KOPT-K1 (cell line): ENCODE data around the gene NAE1.

Source experiments
- H3K27ac ChIP-seq: fragments of 200-600 bp; sonication (generic); 2 replicates; pipeline ENCODE4 v1.5.1; 2016; ENCODE audit warnings: antibody characterized with exemption, mild to moderate bottlenecking, low read depth, low read length; ENCODE audit not compliant: poor library complexity, severe bottlenecking
- H3K36me3 ChIP-seq: fragments of 200-600 bp; sonication (generic); 2 replicates; pipeline ENCODE4 v1.5.1; 2017; ENCODE audit warnings: antibody characterized with exemption, mild to moderate bottlenecking, low read length, moderate library complexity; ENCODE audit not compliant: insufficient read depth
- H3K9me3 ChIP-seq: fragments of 200-600 bp; sonication (generic); 2 replicates; pipeline ENCODE4 v1.5.1; 2017; ENCODE audit warnings: antibody characterized with exemption, low read length, mild to moderate bottlenecking; ENCODE audit not compliant: insufficient read depth, poor library complexity, severe bottlenecking

The NAE1 gene

GRCh38 chr16:66856801-66857200 is 26.0 kb upstream of the NAE1 start:
- H3K27ac ChIP-seq, result no peak overlapping the region

DNA sequence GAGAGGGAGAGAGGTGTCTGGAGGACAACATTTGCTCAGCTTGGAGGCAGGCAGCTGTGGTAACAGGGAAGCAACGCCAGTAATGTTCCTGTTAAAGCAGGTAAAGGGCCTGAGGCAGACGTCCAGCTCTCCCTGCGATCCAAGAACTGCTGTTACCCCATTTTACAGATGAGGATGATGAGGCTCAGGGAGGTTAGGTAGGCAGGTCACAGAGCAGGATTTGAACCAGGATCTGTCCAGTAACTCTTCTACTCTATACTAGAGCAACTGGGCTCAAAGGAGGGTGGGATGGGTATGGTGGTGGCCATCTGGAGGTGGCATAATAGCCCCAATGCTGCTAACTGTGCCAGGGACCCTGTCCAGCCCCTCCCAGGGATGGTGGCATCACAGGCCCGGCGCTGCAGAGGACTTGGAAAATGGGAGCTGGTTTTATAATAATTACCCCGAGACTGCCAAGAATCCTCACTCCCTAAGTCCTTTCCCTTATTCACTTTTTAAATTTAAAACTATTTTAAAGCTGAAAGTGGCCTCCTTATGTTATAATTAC is 25.5 kb upstream of the NAE1 start:
- Histone ChIP-seq H3K27ac (no peak overlapping the region), H3K9me3 (no peaks in the 10 kb centered on the region), H3K36me3 (no peaks in the 10 kb centered on the region)

More at GRCh38 chr16:66856801-66857200, 26.0 kb upstream of the NAE1 start:
- no peaks in the 10 kb centered on the region for H3K9me3 ChIP-seq
- H3K36me3 ChIP-seq, result no peaks in the 10 kb centered on the region

DNA sequence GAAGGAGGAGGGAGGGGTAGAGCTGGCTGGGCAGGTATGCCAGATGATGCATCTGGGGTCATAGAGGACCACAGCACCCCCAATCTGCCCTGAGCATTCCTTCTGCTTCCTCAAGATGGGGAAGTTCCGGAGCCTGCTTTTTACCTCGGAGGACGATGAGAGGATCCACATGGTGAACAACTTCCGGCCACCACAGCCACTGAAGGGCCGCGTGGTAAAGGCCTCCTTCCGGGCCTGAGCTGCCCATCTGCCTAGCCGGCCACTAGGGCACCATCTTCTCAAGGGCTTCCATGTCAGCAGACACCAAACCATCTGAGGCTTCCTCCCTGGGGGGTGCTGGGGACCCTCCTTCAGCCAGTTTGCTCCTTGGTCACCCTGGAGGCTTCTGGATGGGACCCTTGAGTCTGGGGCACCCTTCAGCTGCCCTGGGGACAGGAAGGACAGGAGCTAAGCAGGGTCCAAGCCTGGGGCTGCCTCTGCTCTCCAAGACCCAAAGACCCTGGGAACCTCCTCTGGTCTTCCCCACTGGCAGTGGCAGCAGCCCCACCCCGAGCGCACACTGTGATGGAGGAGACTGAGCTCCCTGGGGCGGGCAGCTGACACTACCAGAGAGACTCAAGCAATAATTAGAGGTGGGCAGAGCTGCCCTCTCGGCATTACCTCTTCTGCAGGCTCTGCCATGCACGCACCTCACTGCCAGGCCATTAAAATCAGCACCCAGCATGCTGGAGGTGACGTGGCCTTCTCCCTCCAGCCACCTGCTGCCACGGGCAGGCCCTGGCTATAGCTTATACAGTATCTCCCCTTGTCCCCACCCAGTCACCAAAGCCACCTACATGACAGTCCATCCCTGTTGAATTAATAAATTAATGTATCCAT is 22.7 kb upstream of the NAE1 start:
- H3K36me3 ChIP-seq, result no peaks in the 10 kb centered on the region
- H3K9me3 ChIP-seq, result no peaks in the 10 kb centered on the region
- H3K27ac ChIP-seq, result no peak overlapping the region

GRCh38 chr16:66851166-66851964 is 20.6 kb upstream of the NAE1 start:
- Histone ChIP-seq H3K27ac (no peak overlapping the region), H3K9me3 (no peaks in the 10 kb centered on the region), H3K36me3 (no peaks in the 10 kb centered on the region)

DNA sequence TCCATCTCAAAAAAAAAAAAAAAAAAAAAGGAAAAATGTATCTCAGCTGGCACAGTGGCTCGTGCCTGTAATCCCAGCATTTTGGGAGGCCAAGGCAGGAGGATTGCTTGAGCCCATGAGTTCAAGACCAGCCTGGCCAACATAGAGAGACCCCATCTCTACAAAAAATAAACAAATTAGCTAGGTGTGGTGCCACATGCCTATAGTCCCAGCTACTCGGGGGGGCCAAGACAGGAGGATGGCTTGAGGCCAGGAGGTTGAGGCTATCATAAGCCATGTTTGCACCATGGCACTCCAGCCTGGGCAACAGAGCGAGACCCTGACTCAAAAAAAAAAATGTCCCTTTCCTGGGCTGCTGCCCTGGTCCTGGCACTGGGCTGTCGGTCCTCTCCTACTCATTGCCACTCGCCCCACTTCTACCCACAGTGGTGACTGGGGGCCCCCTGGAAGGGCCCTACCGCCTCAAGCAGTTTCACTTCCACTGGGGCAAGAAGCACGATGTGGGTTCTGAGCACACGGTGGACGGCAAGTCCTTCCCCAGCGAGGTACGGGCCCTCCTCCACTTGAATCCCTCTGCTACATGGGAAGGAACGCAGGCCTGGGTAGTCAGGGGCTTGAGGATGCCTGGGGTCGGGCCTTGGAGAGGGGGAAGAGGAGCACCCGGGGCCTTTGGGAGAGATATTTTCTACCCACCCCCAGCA is 19.5 kb upstream of the NAE1 start:
- H3K36me3 ChIP-seq, result no peaks in the 10 kb centered on the region
- no peaks in the 10 kb centered on the region for H3K9me3 ChIP-seq
- H3K27ac ChIP-seq, result no peak overlapping the region

GRCh38 chr16:66849549-66849948 is 18.8 kb upstream of the NAE1 start:
- H3K27ac ChIP-seq, result no peak overlapping the region
- H3K36me3 ChIP-seq, result no peaks in the 10 kb centered on the region
- H3K9me3 ChIP-seq, result no peaks in the 10 kb centered on the region

GRCh38 chr16:66849021-66849420 is 18.2 kb upstream of the NAE1 start:
- Histone ChIP-seq H3K36me3 (no peaks in the 10 kb centered on the region), H3K27ac (no peak overlapping the region), H3K9me3 (no peaks in the 10 kb centered on the region)

GRCh38 chr16:66848172-66848571 is 17.4 kb upstream of the NAE1 start:
- no peak overlapping the region for H3K27ac ChIP-seq
- H3K36me3 ChIP-seq, result no peaks in the 10 kb centered on the region
- H3K9me3 ChIP-seq, result no peaks in the 10 kb centered on the region

- no peak overlapping the region for H3K27ac ChIP-seq
- no peaks in the 10 kb centered on the region for H3K36me3 ChIP-seq
- no peaks in the 10 kb centered on the region for H3K9me3 ChIP-seq
These were observed 16.8 kb upstream of the NAE1 start for GRCh38 chr16:66847533-66848067.

GRCh38 chr16:66846831-66847230 is 16.1 kb upstream of the NAE1 start:
- Histone ChIP-seq H3K36me3 (no peaks in the 10 kb centered on the region), H3K9me3 (no peaks in the 10 kb centered on the region), H3K27ac (no peak overlapping the region)

DNA sequence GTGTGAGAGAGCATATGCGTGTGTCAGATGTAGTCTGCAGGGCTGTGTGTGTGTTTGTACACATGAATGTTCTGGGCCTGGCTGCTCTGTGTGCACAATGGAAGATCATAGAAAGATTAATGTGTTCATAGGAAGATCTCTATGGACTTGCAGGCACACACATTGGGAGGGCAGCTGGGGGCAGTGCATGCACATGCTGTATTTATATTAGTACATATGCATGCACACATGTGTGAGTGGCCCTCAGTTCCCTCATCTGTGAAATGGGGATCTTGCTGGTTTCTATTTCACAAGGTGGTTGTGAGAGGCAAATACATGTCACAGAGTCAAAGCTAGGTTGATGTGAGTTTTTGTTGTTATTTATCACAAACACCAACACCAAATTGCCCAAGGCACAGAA is 15.5 kb upstream of the NAE1 start:
- no peak overlapping the region for H3K27ac ChIP-seq
- H3K36me3 ChIP-seq, result no peaks in the 10 kb centered on the region
- no peaks in the 10 kb centered on the region for H3K9me3 ChIP-seq

- no peaks in the 10 kb centered on the region for H3K9me3 ChIP-seq
- H3K36me3 ChIP-seq, result no peaks in the 10 kb centered on the region
These were observed 15.0 kb upstream of the NAE1 start for GRCh38 chr16:66845791-66846221.

DNA sequence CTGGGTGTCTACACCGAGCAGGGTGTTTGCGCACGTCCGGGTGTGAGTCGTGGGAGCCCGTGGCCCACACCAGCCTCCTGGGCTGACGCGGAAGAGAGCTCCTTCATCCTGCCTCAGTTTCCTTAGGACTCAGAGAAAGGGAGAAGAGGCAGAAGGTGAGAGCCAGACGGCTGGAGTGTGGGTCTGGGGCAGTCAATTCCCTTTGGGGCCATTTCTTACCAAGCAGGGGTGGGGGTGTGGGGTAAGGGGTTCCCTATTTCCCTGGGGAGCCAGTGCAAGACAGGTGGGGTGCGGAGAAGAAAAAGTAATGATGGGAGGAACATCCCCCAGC is 14.3 kb upstream of the NAE1 start:
- H3K36me3 ChIP-seq, result no peaks in the 10 kb centered on the region
- H3K9me3 ChIP-seq, result no peaks in the 10 kb centered on the region
- H3K27ac ChIP-seq, result no peak overlapping the region

More at GRCh38 chr16:66845791-66846221, 15.0 kb upstream of the NAE1 start:
- no peak overlapping the region for H3K27ac ChIP-seq

DNA sequence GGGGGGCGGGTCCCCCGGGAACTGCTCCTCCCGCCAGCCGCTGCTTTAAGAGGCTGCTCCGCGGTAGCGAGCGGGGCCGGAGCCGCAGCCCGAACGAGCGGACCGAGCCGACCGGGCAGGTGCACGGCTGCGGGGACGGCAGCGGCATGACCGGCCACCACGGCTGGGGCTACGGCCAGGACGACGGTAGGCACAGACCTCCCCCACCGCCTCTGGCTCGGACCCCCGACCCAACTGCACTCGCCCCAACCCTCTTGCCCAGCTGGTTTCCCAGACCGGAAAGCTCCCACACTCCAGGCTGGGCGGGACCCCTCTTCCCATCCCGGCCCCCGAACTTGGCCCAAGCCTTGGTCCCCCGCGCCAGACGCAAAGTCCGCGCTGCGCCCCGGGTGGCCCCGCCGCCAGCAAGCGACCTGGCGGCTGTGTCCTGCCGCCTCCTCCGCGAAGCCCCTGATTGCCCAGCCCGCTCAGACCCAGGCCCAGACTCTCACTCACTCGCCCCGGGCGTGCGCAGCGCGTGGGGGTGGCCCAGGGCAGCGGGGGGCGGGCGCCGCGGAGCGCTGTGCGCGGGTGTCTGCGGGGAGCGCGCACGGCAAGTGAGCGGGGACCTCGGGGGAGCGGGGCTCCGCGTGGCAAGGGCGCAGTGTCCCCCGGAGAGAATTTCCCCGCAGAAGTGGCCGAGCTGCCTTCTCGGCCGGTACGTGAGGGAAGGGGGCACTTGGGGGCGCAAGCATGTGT is 13.7 kb upstream of the NAE1 start, which contains the start of gene CA7:
TSS of gene CA7 (plus strand) at position 73 of the 738 bp plus-strand sequence. CDS start at position 147, 74 bp downstream.
- H3K9me3 ChIP-seq, result no peaks in the 10 kb centered on the region
- H3K36me3 ChIP-seq, result no peaks in the 10 kb centered on the region
- no peak within 1 kb of the TSS for H3K27ac ChIP-seq
